Vagina (tissue), 2 donors: ENCODE measurements around the gene KRT16. TPM values are rescaled to one million over a fixed set of nuclear protein-coding genes. Genes with fewer than 3 reads are reported as not detected.
A peak's percentile ranks its signal among the peaks of the same experiment; 100 is the strongest.
"Not testable (repeated sequence)": the region's sequence is repeated elsewhere in the genome, so short reads cannot be mapped to it uniquely, and the experiment has no call there.

ENCODE experiments used
- DNase-seq, 2 donors: peaks; one replicate each; pipeline ENCODE4 v3.0.0-alpha.2; 2017; ENCODE audit errors: extremely low spot score in 2 of 2
- H3K27ac ChIP-seq: fragments of 200-600 bp; sonication (generic); one replicate; pipeline ENCODE4 v1.5.1; 2019
- H3K27me3 ChIP-seq: fragments of 200-600 bp; sonication (generic); one replicate; pipeline ENCODE4 v1.5.1; 2019
- H3K36me3 ChIP-seq, 2 donors: fragments of 200-600 bp; sonication (generic); one replicate each; pipeline ENCODE4 v1.5.1; 2017 to 2019
- H3K4me1 ChIP-seq: fragments of 200-600 bp; sonication (generic); one replicate; pipeline ENCODE4 v1.5.1; 2019
- H3K4me3 ChIP-seq, 2 donors: fragments of 200-600 bp; sonication (generic); 1 replicate in 1 of 2; 2 replicates in 1 of 2; pipeline ENCODE4 v1.5.1; 2016 to 2019
- H3K9me3 ChIP-seq: fragments of 200-600 bp; sonication (generic); one replicate; pipeline ENCODE4 v1.5.1; 2019
- CTCF ChIP-seq, 3 experiments: fragments of 450-650 bp in 2 of 3; fragments of 200-600 bp in 1 of 3; sonication (generic) in 1 of 3; IDR thresholded peaks; one replicate each; pipeline ENCODE4 v1.5.1; 2017 to 2019; ENCODE audit warnings: antibody characterized with exemption in 3 of 3, mild to moderate bottlenecking in 2 of 3, moderate library complexity in 2 of 3
- POLR2A ChIP-seq, 2 donors: fragments of 450-650 bp; IDR thresholded peaks; one replicate each; pipeline ENCODE4 v1.6.1; 2017; ENCODE audit warnings: antibody characterized with exemption in 2 of 2, mild to moderate bottlenecking in 2 of 2, moderate library complexity in 2 of 2
- POLR2AphosphoS5 ChIP-seq, 2 donors: sonication (generic); formaldehyde crosslinking; IDR thresholded peaks; one replicate each; pipeline ENCODE4 v1.9.0; 2017; ENCODE audit warnings: antibody characterized with exemption in 2 of 2, mild to moderate bottlenecking in 2 of 2, low read depth in 1 of 2; ENCODE audit not compliant: insufficient read depth in 1 of 2
- intact Hi-C: fragments of 100-400 bp; cut with DNase I; formaldehyde crosslinking; loops from one replicate; pipeline ENCODE4 v1.15.1; 2023
- total RNA-seq: library from RNA; depleted of rRNA; stranded (reverse); fragments of >200 nt; gene quantifications from one replicate; pipeline ENCODE4 v1.2.3, GENCODE V29; 2016

Gene KRT16
- total RNA-seq, 1 donor from 2014 or later: 872 TPM

GRCh38 chr17:41614098-41614497 is 1.5 kb upstream of the KRT16 start:
- Histone ChIP-seq H3K27ac (no peak overlapping the region), H3K27me3 (no peaks in the 10 kb centered on the region)
- intact Hi-C loops: no loop called here

GRCh38 chr17:41613277-41614082 is 913 bp upstream of the KRT16 start:
- peak overlapping the region; percentile 83 for H3K27ac ChIP-seq
- TF ChIP-seq CTCF (IDR thresholded peaks at IDR 0.05): no peak
- no peak for TF ChIP-seq POLR2AphosphoS5 (IDR thresholded peaks at IDR 0.05; ENCODE audit: insufficient read depth in 1 of 2, low read depth in 1 of 2)
- TF ChIP-seq POLR2A (IDR thresholded peaks at IDR 0.05): no peak
- no peaks in the 10 kb centered on the region for H3K27me3 ChIP-seq
- H3K4me1 ChIP-seq: peaks cover 22% of the 10 kb centered on the region
- H3K36me3 ChIP-seq: no peaks in the 10 kb centered on the region
- no peak overlapping the region for H3K4me3 ChIP-seq
- H3K9me3 ChIP-seq: no peaks in the 10 kb centered on the region
- DNase-seq: no peak
- intact Hi-C loops: no loop called here

More at GRCh38 chr17:41614098-41614497, 1.5 kb upstream of the KRT16 start:
- no peaks in the 10 kb centered on the region for H3K9me3 ChIP-seq
- no peaks in the 10 kb centered on the region for H3K36me3 ChIP-seq
- no peak overlapping the region for H3K4me3 ChIP-seq
- TF ChIP-seq POLR2A (IDR thresholded peaks at IDR 0.05): no peak
- TF ChIP-seq POLR2AphosphoS5 (IDR thresholded peaks at IDR 0.05; ENCODE audit: insufficient read depth in 1 of 2, low read depth in 1 of 2): no peak
- TF ChIP-seq CTCF (IDR thresholded peaks at IDR 0.05): no peak
- no peak for DNase-seq
- H3K4me1 ChIP-seq: peaks cover 22% of the 10 kb centered on the region

- Histone ChIP-seq H3K27ac (no peak overlapping the region), H3K36me3 (no peaks in the 10 kb centered on the region), H3K9me3 (no peaks in the 10 kb centered on the region), H3K27me3 (no peaks in the 10 kb centered on the region), H3K4me3 (no peak overlapping the region), H3K4me1 (peaks cover 22% of the 10 kb centered on the region)
- TF ChIP-seq POLR2A (IDR thresholded peaks at IDR 0.05): no peak
- no peak for TF ChIP-seq CTCF (IDR thresholded peaks at IDR 0.05)
- TF ChIP-seq POLR2AphosphoS5 (IDR thresholded peaks at IDR 0.05; ENCODE audit: insufficient read depth in 1 of 2, low read depth in 1 of 2): no peak
- intact Hi-C loops: no loop called here
- DNase-seq: no peak
Observed at GRCh38 chr17:41610965-41611640, 1.5 kb downstream of the KRT16 start.

- peaks cover 22% of the 10 kb centered on the region for H3K4me1 ChIP-seq
- H3K27me3 ChIP-seq, H3K36me3 ChIP-seq, intact Hi-C loops, DNase-seq, H3K4me3 ChIP-seq, H3K9me3 ChIP-seq, H3K27ac ChIP-seq: not testable (repeated sequence)
Observed at GRCh38 chr17:41610061-41610517, 2.5 kb downstream of the KRT16 start.

GRCh38 chr17:41606930-41607329 is 5.6 kb downstream of the KRT16 start:
- H3K27ac ChIP-seq, intact Hi-C loops, H3K4me3 ChIP-seq, DNase-seq, H3K36me3 ChIP-seq, H3K9me3 ChIP-seq, H3K27me3 ChIP-seq: not testable (repeated sequence)
- peaks cover 20% of the 10 kb centered on the region for H3K4me1 ChIP-seq

- Histone ChIP-seq H3K4me1 (peaks cover 19% of the 10 kb centered on the region), H3K27me3 (no peaks in the 10 kb centered on the region), H3K4me3 (no peak overlapping the region), H3K27ac (peak overlapping the region; percentile 27), H3K9me3 (no peaks in the 10 kb centered on the region), H3K36me3 (no peaks in the 10 kb centered on the region)
- no peak for TF ChIP-seq POLR2A (IDR thresholded peaks at IDR 0.05)
- no peak for TF ChIP-seq POLR2AphosphoS5 (IDR thresholded peaks at IDR 0.05; ENCODE audit: insufficient read depth in 1 of 2, low read depth in 1 of 2)
- no peak for TF ChIP-seq CTCF (IDR thresholded peaks at IDR 0.05)
- DNase-seq: no peak
- intact Hi-C loops: no loop called here
Observed at GRCh38 chr17:41602524-41602923, 10.0 kb downstream of the KRT16 start.
